NCI-H345 (cell line): Measurements from ENCODE around the gene LMOD1.
"Not testable (repeated sequence)": the region's sequence is repeated elsewhere in the genome, so short reads cannot be mapped to it uniquely, and the experiment has no call there.

Experiments used
- DNase-seq: peaks from one replicate; lab custom pipeline; 2025; lab: John Stamatoyannopoulos, UW

LMOD1 gene

DNA sequence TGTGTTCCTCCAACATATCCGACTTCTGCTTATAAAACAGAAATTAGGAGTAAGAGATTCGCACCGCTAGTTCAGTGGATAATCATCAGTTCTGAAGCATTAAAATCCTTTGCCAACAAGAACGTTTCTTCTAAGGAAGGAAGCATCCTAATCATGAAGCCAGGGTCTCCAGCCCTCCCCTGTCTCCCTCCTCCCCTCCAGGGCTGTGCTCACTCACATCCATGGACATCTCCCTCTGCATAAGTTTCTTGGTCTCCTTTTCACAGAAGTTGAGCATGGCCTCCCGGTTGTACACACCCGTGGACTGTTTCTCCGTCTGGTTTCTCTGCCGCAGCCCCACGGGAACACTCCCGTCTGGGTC, 505 bp downstream of the LMOD1 start:
- DNase-seq, result no peak

- no peak for DNase-seq
These were observed 1.2 kb downstream of the LMOD1 start for GRCh38 chr1:201945157-201945556.

DNA sequence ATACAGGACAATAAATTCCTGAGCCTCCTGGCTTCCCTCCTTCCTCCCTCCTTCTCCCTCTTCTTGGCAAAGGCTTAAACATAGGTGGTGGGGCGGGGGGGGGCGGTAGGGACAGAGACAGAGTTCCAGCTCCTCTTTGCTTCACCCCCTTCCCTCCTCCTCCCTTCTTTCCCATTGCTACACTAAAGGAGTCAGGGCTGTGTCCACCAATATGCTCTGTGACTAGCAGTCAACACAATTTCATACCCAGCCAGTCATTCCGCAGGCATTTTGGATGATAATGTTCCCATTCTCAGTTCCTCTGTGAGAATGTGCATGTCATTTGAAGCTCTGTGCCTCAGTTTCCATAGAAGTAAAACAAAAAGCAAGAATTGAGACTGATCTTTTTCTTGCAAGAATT, 1.7 kb downstream of the LMOD1 start:
- DNase-seq, result no peak

GRCh38 chr1:201944002-201944401, 2.3 kb downstream of the LMOD1 start:
- no peak for DNase-seq

DNA sequence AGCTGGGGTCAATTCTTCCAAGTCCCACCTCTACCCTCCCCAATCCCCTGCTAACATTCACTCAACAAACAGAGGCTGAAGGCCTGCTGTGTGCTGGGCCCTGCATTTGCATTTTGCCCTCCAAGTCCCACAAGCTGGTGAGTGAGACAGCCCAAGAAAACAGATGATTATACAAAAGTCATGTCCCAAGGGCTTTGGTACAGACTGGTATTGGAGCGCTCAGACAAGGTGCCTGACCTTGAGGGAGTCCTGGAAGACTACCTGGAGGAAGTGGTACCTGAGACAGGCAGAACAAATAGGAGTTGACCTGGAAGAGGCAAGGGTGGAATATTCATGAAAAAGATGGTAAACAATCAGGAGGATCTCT, 4.2 kb downstream of the LMOD1 start:
- DNase-seq, result no peak

GRCh38 chr1:201941420-201942128, 4.8 kb downstream of the LMOD1 start:
- DNase-seq, result no peak

DNA sequence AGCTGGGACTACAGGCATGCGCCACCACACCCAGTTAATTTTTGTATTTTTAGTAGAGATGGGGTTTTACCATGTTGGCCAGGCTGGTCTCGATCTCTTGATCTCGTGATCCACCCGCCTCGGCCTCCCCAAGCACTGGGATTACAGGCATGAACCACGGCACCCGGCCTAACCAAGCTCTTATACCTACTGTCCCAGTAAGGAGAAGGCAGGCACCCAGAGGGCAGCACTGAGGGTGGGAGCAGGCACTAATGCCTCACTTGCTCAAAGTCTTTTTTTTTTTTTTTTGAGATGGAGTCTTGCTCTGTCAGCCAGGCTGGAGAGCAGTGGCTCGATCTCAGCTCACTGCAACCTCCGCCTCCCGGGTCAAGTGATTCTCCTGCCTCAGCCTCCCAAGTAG, 6.0 kb downstream of the LMOD1 start:
- not testable (repeated sequence) for DNase-seq

DNA sequence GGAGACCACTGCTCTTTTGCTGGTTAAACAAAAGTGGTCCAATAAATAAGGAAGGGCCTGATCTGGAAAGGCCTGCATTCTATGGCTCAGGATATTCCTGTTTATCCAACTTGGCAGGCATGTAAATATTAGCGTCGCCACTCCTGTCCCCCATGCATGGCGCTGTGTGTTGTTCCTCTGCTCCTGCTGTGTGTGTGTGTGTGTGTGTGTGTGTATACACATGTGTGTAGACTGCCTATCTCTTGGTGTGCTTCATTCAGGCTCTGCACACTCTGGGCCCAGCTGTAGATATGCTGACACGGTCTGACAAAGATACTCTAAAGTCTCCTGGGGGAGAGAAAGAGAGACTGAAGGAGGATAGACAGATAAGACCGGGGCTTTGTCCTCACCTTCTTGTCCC, 6.8 kb downstream of the LMOD1 start:
- no peak for DNase-seq

GRCh38 chr1:201939148-201939547, 7.2 kb downstream of the LMOD1 start:
- DNase-seq, result no peak

GRCh38 chr1:201938440-201939035, 7.8 kb downstream of the LMOD1 start:
- no peak for DNase-seq

- no peak for DNase-seq
These were observed 8.6 kb downstream of the LMOD1 start for GRCh38 chr1:201937624-201938213.

- no peak for DNase-seq
These were observed 12.4 kb downstream of the LMOD1 start for GRCh38 chr1:201933840-201934430.

DNA sequence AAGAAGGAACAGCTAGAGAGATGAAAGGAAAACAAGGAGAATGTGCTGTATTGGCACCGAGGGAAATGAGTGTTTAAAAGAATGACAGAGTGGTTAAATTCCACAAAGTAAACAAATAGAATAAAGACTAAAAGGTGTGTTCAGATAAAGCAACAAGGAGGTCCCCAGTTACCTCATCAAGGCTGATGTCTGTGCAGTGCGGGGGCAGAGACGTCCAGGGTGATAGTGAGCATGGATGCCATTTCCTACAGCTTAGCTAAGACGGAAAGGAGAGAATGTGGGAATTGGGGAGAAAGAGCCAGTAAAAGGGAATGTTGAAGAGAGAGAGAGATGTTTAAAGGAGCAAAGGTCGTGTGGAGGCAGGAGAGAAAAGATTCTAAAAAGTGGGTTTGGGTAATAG, 15.5 kb downstream of the LMOD1 start:
- DNase-seq, result no peak

GRCh38 chr1:201930137-201930536, 16.2 kb downstream of the LMOD1 start:
- DNase-seq, result no peak

GRCh38 chr1:201928266-201928665, 18.1 kb downstream of the LMOD1 start:
- DNase-seq, result no peak

DNA sequence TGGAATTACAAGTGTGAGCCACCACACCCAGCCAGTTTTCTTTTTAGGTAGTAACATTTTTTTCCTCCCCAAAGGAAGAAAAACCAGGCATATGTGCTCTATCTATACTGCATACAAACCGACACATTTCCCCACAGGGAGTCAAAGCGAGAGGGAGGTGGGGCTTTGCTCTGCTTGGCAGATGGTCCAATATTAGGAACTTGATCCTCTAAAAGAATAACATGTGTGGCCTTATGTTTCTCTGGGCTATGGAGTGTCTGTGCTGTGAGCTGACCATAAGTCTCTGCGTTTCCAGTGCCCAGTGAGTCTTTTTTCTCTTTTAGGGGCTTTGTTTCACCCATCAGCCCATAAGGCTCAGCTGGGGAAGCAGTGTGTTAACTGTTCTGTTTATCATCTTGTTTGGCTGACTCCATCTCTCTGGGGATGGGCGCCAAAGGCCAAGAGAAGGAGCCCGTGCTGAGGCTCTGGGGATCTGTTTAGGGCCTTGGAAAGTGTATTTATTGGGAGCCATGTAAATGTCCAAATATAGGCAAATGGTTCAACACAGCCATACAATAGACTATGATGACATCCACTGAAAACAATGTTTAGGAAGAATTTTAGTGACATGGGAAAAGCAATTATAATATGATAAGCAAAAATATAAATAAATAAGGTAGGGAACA, 20.2 kb downstream of the LMOD1 start:
- no peak for DNase-seq

GRCh38 chr1:201925301-201925567, 21.1 kb downstream of the LMOD1 start:
- DNase-seq, result no peak

DNA sequence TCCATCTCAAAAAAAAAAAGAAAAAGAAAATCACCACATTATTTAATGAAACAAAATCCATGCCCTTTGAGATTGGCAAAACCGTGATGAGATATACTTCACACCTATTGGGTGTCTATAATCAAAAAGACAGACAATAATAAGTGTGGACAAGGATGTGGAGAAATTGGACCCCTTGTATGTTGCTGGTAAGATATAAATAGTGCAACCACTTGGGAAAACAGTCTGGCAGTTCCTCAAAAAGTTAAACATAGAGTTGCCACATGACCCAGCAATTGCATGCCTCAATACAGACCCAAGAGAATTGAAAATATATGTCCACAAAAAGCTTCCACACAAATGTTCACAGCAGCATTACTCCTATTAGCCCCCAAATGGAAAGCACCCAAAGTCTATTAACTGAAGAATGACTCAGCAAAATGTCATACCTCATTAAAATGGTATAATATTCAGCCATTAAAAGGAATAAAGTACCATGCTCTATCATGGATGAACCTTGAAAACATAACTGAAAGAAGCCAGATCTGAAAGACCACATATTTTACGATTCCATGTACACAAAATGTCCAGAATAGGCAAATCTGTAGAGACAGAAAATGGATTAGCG, 24.3 kb downstream of the LMOD1 start:
- no peak for DNase-seq

DNA sequence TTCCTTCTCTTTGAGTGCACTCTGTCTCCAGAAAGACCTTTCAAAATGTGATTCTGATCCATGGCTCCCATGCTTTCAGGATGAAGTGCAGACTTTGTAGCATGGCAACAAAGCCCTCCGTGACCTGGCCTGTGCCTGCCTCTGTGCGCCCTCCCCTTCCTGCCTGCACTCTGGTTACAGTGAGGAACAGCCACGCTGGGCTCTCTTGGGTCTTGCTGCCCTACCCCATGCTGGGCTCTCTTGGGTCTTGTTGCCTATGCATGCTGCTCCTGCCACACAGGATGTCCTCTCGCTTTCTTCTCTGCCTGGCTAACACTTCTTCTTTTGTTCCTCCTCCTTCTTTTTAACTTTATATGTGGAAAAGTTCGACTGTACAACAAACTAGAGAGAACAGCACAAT, 28.0 kb downstream of the LMOD1 start:
- no peak for DNase-seq

DNA sequence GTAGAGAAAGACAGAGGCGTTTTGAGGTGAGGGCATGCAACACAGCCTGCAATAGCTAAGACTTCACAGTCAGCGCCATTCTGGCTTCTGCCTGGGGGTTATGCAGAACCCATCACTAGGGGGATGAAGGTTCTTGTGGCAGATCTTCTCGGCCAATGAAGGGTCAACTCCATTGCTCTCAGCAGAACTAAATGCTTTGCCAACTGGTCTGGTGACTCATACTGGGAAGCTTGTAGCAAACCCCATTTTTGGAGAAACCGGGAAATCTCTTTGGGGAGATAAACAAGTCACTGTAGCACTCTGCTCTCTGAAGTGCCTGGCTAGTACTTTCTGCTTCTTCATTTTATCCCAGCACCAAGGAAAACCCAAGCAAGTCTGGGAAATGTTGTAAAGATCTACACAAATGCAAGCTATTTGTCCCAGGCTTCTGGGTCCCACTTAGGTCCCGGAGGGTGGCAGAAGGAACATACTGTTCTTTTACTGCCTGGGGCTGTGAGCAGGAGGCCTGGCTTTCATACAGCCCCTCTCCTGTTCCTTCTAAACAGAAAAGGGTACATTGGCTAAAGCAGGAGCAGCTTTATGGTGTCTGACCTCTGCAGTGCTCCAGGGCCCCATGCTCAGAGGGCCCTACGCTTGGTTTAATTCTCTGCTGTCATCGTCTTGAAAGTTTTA, 28.9 kb downstream of the LMOD1 start:
- no peak for DNase-seq

DNA sequence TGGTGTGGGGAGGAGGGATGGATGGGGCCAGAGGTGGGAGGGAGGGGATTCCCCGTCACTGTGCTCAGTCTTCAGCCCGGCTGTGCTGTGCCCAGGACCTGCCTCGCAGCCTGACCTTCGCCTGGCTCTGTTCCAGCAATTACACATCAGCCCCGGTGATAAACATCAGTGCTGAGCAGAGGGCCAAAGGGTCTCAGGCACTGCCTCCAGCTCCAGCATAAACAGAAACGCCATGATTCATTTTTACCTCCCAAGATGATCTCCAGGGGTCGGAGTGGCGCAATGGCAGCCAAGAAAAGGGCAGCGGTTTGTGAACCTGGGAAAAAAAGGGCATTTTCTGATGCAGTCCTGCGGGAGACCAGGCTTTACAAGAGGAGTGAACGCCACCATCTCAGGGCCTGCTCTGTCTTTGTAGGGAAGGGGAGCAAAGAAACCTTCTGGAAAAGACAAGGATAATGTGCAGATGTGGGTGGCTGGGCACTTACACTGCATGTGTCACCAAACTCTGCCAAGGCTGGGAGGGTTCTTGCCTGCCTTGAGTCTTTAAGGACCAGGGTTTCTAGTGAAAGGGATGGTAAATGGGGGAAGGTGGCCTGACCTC, 29.6 kb downstream of the LMOD1 start:
- no peak for DNase-seq
